Astrocyte (in vitro differentiated cells and primary cell): ENCODE measurements around the gene PRG2.

ENCODE experiments used
- EZH2 ChIP-seq: IDR thresholded peaks from 2 replicates; pipeline ENCODE4 v1.6.1; 2012; ENCODE audit warnings: mild to moderate bottlenecking, low read length, inconsistent platforms; ENCODE audit not compliant: insufficient read depth
- TF ChIP-seq, protein P1 (sequence below): IDR thresholded peaks from 2 replicates; pipeline ENCODE4 v1.5.1; 2011; ENCODE audit warnings: low read depth, mild to moderate bottlenecking, inconsistent platforms, low read length, moderate library complexity; ENCODE audit not compliant: insufficient read depth

DNA sequence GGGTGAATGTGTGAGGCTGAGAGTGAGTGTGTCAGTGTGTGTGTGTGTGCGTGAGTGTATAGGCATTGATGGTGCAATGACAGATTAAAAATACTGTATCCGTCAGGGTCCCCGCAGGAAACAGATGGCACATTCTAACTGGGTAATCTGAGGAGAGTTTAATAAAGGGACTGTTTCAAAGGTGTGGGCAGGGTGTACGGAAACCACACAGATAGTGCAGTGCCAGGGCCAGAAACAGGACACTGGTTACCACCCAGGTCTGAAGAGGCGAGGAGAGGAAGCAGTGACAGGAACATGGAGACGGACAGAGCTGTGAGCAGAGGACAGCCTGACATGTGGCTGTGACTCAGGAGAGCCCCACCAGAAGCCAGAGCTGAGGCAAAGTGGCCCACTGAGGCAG, 35.8 kb downstream of the PRG2 start:
- TF ChIP-seq, protein P1, sequence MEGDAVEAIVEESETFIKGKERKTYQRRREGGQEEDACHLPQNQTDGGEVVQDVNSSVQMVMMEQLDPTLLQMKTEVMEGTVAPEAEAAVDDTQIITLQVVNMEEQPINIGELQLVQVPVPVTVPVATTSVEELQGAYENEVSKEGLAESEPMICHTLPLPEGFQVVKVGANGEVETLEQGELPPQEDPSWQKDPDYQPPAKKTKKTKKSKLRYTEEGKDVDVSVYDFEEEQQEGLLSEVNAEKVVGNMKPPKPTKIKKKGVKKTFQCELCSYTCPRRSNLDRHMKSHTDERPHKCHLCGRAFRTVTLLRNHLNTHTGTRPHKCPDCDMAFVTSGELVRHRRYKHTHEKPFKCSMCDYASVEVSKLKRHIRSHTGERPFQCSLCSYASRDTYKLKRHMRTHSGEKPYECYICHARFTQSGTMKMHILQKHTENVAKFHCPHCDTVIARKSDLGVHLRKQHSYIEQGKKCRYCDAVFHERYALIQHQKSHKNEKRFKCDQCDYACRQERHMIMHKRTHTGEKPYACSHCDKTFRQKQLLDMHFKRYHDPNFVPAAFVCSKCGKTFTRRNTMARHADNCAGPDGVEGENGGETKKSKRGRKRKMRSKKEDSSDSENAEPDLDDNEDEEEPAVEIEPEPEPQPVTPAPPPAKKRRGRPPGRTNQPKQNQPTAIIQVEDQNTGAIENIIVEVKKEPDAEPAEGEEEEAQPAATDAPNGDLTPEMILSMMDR = no peak
- TF ChIP-seq EZH2 = no peak
